Tibial nerve (tissue), 4 donors: Measurements from ENCODE around the gene NID1. TPM values are rescaled to one million over a fixed set of nuclear protein-coding genes. Genes with fewer than 3 reads are reported as not detected.

ENCODE experiments used
- DNase-seq, 2 donors: peaks; one replicate each; pipeline ENCODE4 v3.0.0-alpha.2; 2019; ENCODE audit warnings: low spot score in 2 of 2
- H3K27ac ChIP-seq, 4 donors: fragments of 200-600 bp; sonication (generic) in 3 of 4; one replicate each; pipeline ENCODE4 v1.5.1; 2017 to 2019; ENCODE audit warnings: mild to moderate bottlenecking in 1 of 4
- H3K27me3 ChIP-seq, 2 donors: fragments of 200-600 bp; sonication (generic) in 1 of 2; one replicate each; pipeline versions ENCODE4 v1.5.1 to v1.6.0; 2017 to 2019
- H3K36me3 ChIP-seq, 3 donors: fragments of 200-600 bp; sonication (generic); one replicate each; pipeline ENCODE4 v1.5.1; 2018 to 2019
- H3K4me1 ChIP-seq, 4 donors: fragments of 200-600 bp; sonication (generic) in 3 of 4; one replicate each; pipeline ENCODE4 v1.5.1; 2017 to 2019
- H3K4me3 ChIP-seq, 4 donors: fragments of 200-600 bp; sonication (generic) in 3 of 4; one replicate each; pipeline ENCODE4 v1.5.1; 2017 to 2019; ENCODE audit warnings: mild to moderate bottlenecking in 1 of 4, moderate library complexity in 1 of 4
- H3K9me3 ChIP-seq, 4 donors: fragments of 200-600 bp; sonication (generic) in 3 of 4; one replicate each; pipeline ENCODE4 v1.5.1; 2017 to 2019
- EP300 ChIP-seq, 2 donors: sonication (generic); formaldehyde crosslinking; IDR thresholded peaks; one replicate each; pipeline ENCODE4 v1.6.1; 2017; ENCODE audit warnings: antibody characterized with exemption in 2 of 2, mild to moderate bottlenecking in 1 of 2
- POLR2A ChIP-seq, 2 donors: fragments of 450-650 bp; IDR thresholded peaks; one replicate each; pipeline ENCODE4 v1.6.1; 2017; ENCODE audit warnings: antibody characterized with exemption in 2 of 2, mild to moderate bottlenecking in 2 of 2, moderate library complexity in 2 of 2
- WGBS, 2 donors: methylation state at CpG; one replicate each; pipeline ENCODE4 v1.1.5; 2018; 5-methylcytosine and 5-hydroxymethylcytosine counted together
- total RNA-seq, 4 donors: library from RNA; depleted of rRNA; stranded (reverse); fragments of >200 nt; gene quantifications; one replicate each; pipeline ENCODE4 v1.1.0, GENCODE V29; 2016
- TF ChIP-seq, protein P1 (sequence below), 5 experiments: fragments of 200-600 bp in 3 of 5; fragments of 450-650 bp in 2 of 5; sonication (generic) in 3 of 5; IDR thresholded peaks; one replicate each; pipeline ENCODE4 v1.5.1; 2016 to 2019; ENCODE audit warnings: antibody characterized with exemption in 5 of 5, mild to moderate bottlenecking in 3 of 5, moderate library complexity in 2 of 5

Gene NID1
- total RNA-seq, 4 donors from 2014 or later = 192 to 321 (median 215) TPM

DNA sequence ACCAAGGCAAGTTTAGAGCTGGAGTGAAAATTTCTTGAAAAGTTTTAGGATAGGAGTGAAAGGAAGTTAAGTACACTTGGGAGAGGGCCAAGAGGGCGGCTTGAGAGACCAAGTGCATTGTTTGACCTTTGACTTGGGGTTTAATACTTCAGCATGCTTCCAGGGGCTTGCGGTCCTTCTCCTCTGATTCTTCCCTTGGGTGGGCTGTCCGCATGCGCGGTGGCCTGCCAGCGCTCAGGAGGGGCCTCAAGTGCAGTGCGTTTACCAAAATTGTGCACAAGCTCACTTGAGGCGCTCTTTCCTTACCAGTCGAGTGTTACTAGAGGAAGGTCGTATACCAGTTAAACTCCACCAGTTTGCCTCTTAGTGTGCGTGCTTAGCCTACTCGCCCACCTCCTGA is 106.9 kb downstream of the NID1 start:
- no peaks in the 10 kb centered on the region for H3K9me3 ChIP-seq
- peaks cover 0 to 10% (median 0%) of the 10 kb centered on the region in 3 donors for H3K36me3 ChIP-seq
- no peaks in the 10 kb centered on the region for H3K27me3 ChIP-seq
- H3K27ac ChIP-seq = no peak overlapping the region
- WGBS, 2 donors = 87 to 91% methylated on average over 12 of the region's 12 CpGs
- peaks cover 0 to 5% (median 2%) of the 10 kb centered on the region in 4 donors for H3K4me1 ChIP-seq
- H3K4me3 ChIP-seq = no peak overlapping the region
- no peak for DNase-seq
- TF ChIP-seq, protein P1, sequence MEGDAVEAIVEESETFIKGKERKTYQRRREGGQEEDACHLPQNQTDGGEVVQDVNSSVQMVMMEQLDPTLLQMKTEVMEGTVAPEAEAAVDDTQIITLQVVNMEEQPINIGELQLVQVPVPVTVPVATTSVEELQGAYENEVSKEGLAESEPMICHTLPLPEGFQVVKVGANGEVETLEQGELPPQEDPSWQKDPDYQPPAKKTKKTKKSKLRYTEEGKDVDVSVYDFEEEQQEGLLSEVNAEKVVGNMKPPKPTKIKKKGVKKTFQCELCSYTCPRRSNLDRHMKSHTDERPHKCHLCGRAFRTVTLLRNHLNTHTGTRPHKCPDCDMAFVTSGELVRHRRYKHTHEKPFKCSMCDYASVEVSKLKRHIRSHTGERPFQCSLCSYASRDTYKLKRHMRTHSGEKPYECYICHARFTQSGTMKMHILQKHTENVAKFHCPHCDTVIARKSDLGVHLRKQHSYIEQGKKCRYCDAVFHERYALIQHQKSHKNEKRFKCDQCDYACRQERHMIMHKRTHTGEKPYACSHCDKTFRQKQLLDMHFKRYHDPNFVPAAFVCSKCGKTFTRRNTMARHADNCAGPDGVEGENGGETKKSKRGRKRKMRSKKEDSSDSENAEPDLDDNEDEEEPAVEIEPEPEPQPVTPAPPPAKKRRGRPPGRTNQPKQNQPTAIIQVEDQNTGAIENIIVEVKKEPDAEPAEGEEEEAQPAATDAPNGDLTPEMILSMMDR (IDR thresholded peaks at IDR 0.05) = no peak
- TF ChIP-seq POLR2A (IDR thresholded peaks at IDR 0.05) (no peak), EP300 (IDR thresholded peaks at IDR 0.05) (no peak)

DNA sequence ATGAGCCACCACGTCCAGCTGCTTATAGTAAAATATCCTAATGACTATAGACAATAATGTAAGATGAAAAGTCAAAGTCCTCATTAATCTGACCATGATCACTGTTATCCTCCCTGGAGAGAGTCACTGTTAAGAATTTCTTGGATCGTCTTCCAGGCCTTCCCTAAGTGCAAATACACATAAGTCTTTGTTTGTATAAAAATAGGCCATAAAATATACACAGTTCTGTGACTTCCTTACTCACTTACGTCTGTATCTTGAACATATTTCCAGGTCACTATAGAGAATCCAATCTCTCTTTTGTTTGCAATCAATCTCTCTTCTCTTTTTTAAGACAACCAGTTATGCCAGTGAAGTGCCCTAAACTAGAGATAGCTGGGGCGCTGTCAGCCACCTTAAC is 109.1 kb downstream of the NID1 start:
- TF ChIP-seq EP300 (IDR thresholded peaks at IDR 0.05) (no peak), POLR2A (IDR thresholded peaks at IDR 0.05) (no peak)
- TF ChIP-seq, protein P1 (IDR thresholded peaks at IDR 0.05) = no peak
- H3K27me3 ChIP-seq = no peaks in the 10 kb centered on the region
- H3K27ac ChIP-seq = no peak overlapping the region
- H3K9me3 ChIP-seq = no peaks in the 10 kb centered on the region
- 60 to 73% methylated on average over 4 of the region's 4 CpGs for WGBS, 2 donors
- H3K36me3 ChIP-seq = peaks cover 0 to 10% (median 0%) of the 10 kb centered on the region in 3 donors
- no peak for DNase-seq
- peaks cover 0 to 9% (median 2%) of the 10 kb centered on the region in 4 donors for H3K4me1 ChIP-seq
- H3K4me3 ChIP-seq = no peak overlapping the region

DNA sequence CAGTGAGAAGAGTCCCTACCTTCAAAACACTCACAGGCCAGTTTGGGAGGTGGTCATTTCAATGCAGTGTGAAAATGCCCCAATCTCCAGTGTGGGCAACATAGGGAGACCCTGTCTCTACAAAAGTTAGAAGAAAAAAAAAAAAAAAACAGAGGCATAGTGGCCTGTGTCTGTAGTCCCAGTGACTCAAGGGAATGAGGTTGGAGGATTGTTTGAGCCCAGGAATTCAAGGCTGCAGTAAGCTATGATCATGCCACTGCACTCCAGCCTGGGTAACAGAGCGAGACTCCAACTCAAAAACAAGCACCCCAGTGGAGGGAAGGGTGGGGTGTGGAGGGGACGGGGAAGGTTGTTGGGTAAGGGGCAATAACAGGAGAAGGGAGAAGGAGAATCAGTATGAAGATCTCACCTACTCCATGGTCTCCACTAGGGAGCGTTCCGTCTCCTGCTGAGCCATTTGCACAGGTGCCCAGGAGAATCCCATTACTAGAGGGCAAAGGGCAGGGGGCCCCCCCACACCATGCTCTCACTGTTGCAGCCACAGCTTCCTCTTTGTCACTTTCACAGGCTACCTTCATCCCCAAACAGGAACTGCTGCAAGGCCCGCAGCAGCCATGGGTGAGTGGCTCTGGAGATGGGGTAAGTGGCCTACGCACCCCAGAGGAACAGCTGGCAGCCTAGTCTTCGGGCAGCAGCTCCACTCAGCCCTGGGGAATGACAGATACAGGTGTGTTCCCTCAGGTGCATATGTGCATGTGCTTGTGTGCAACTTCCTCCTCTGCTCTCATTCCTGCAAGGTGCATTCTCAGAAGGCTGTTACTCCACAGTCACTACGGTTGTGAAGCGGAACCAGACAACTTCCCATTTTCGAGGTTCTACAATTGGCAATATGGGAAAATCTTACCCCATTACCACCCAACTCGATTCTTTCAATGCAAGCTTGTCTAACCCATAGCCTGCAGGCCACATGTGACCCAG is 110.3 kb downstream of the NID1 start:
- Histone ChIP-seq H3K36me3 (peaks cover 0 to 10% (median 0%) of the 10 kb centered on the region in 3 donors), H3K27ac (no peak overlapping the region), H3K9me3 (no peaks in the 10 kb centered on the region), H3K4me3 (no peak overlapping the region), H3K4me1 (peaks cover 0 to 9% (median 2%) of the 10 kb centered on the region in 4 donors), H3K27me3 (no peaks in the 10 kb centered on the region)
- DNase-seq = no peak
- peak in 1 of 2 donors; percentile 31 for TF ChIP-seq EP300 (IDR thresholded peaks at IDR 0.05)
- TF ChIP-seq, protein P1 (IDR thresholded peaks at IDR 0.05) = no peak
- TF ChIP-seq POLR2A (IDR thresholded peaks at IDR 0.05) = no peak
- WGBS, 2 donors = 75 to 87% methylated on average over 11 of the region's 11 CpGs

DNA sequence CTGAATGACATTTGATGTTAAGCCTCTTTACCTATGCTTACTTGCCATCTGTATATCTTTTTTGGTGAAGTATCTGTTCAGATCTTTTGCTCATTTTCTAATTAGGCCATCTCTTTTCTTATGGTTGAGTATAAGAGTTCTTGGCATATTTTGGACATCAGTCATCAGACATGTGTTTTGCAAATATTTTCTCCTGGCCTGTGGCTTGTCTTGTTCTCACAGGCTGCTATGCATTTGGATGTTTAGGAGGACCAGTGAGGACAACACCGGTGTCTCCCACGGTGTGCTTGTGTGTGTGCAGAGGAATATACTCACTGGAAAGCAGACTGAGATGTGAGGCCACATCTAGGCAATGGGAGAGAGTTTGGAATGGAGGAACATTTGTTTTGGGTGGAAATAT is 111.1 kb downstream of the NID1 start:
- Histone ChIP-seq H3K4me3 (no peak overlapping the region), H3K9me3 (no peaks in the 10 kb centered on the region), H3K27ac (no peak overlapping the region), H3K4me1 (peaks cover 0 to 9% (median 2%) of the 10 kb centered on the region in 4 donors), H3K27me3 (no peaks in the 10 kb centered on the region), H3K36me3 (peaks cover 0 to 10% (median 0%) of the 10 kb centered on the region in 3 donors)
- DNase-seq = no peak
- TF ChIP-seq, protein P1 (IDR thresholded peaks at IDR 0.05) = no peak
- TF ChIP-seq EP300 (IDR thresholded peaks at IDR 0.05) (no peak), POLR2A (IDR thresholded peaks at IDR 0.05) (no peak)
- 79 to 84% methylated on average over 2 of the region's 2 CpGs for WGBS, 2 donors
